ENCODE results near the gene CLEC20A.

DNA sequence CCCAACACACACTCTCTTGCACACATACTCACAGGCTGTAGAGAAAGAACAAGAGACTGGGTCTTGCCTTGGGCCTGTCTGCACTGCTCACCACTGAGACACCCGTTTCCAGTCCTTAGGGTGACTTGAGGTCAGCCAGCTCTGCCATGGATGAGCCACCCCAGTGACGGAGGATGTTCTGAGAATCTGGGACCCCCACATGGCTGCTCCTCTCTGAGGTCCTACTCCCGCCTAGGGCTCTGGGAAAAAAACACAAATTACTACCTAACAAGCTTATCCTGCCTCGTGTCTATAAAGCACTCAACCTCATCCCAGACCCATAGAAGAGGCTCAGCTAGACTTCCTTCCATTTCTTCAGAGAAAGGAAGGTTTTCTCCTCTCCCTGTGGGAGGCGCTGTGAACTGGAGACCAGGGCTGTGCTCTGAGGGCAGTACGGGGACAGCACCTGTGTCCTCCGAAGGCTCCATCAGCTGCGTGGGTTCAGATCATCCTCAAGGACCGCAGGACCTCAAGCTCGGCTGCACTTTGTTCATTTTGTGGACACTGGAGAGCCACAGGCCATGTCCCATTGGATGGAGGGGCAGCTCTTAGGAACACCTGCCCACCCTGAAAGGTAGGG is 4.3 kb upstream of the CLEC20A start:
- TF ChIP-seq EZH2 (IDR thresholded peaks at IDR 0.05; ENCODE audit: borderline replicate concordance) (no peak), EZH2phosphoT487 (IDR thresholded peaks at IDR 0.05; ENCODE audit: low read depth, severe bottlenecking, unreplicated experiment) (no peak)

Measured in hepatocyte (in vitro differentiated cells).